ENCODE results near the gene GLIS1.

DNA sequence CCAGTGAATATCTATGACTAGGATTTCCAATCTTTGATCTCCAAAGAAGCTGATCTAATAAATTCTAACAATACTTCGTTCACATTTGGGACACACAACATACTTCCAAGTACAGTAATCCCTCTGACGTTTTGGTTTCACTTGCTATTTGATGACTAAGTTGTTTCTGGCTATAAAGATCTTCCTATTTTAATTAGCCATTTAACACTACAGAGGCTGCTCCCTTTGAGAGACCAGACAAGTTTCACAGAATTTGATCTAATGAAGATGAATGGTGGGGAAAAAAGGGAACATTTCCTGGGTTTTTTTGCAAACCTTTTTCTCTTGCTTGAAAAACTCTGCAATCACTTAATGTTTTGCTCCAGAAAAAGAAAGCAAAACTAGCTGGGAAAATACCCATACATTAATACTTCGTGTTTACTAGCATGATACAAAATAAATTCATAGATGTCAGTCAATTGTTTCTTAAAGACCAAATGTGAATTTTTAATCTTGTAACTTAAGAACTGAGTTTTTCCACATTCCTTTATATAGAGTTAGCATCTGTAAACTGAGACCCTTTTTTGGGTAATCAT lies 28.0 kb upstream of the GLIS1 start:
- TF ChIP-seq MYC (IDR thresholded peaks at IDR 0.05; ENCODE audit: low read depth, low read length), result no peak
- TF ChIP-seq CTCF (IDR thresholded peaks at IDR 0.05; ENCODE audit: low read depth, low read length), result no peak
- no peak for TF ChIP-seq POLR2A (IDR thresholded peaks at IDR 0.05; ENCODE audit: extremely low read depth, insufficient read length)

Data from NB4 (cell line).